ENCODE results near the gene PARL. TPM values are rescaled to one million over a fixed set of nuclear protein-coding genes. Genes with fewer than 3 reads are reported as not detected.

Gene PARL
- total RNA-seq, 2 experiments from 2014 or later = 80.0 to 83.5 TPM

DNA sequence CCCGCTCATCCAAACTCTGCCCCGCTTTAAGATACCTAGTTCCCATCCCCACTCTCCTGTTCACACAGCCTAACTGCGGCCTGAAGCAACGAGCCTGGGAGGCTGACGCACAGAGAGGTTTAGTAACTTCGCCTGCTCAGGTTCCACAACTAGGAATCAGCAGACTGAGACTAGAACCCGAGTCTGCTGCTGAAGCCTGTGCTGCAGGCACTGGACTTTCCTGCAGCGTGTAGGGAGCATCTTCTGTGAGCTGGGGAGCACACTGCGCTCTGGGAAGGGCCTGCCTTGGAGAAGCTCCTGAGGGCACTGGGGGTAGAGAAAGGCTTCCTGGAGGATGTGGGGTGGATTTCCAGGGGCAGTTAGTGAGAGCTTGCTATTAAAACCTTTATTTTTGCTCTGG lies 54.5 kb downstream of the PARL start:
- CTCF ChIA-PET = no interaction called here
- intact Hi-C loops (cut with micrococcal nuclease) = no loop called here
- H3K4me3 Mint-ChIP-seq = no peak overlapping the region
- H3K27me3 Mint-ChIP-seq = no peaks in the 10 kb centered on the region
- no peak for DNase-seq
- POLR2A ChIA-PET = no interaction called here
- peaks cover 3% of the 10 kb centered on the region for H3K36me3 Mint-ChIP-seq (ENCODE audit: low read depth)
- TF ChIP-seq, protein P1, sequence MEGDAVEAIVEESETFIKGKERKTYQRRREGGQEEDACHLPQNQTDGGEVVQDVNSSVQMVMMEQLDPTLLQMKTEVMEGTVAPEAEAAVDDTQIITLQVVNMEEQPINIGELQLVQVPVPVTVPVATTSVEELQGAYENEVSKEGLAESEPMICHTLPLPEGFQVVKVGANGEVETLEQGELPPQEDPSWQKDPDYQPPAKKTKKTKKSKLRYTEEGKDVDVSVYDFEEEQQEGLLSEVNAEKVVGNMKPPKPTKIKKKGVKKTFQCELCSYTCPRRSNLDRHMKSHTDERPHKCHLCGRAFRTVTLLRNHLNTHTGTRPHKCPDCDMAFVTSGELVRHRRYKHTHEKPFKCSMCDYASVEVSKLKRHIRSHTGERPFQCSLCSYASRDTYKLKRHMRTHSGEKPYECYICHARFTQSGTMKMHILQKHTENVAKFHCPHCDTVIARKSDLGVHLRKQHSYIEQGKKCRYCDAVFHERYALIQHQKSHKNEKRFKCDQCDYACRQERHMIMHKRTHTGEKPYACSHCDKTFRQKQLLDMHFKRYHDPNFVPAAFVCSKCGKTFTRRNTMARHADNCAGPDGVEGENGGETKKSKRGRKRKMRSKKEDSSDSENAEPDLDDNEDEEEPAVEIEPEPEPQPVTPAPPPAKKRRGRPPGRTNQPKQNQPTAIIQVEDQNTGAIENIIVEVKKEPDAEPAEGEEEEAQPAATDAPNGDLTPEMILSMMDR (IDR thresholded peaks at IDR 0.05) = no peak
- no peaks in the 10 kb centered on the region for H3K9me3 Mint-ChIP-seq
- H3K4me1 Mint-ChIP-seq (ENCODE audit: low read depth) = no peaks in the 10 kb centered on the region
- no peak for ATAC-seq
- no peak overlapping the region for H3K27ac Mint-ChIP-seq

DNA sequence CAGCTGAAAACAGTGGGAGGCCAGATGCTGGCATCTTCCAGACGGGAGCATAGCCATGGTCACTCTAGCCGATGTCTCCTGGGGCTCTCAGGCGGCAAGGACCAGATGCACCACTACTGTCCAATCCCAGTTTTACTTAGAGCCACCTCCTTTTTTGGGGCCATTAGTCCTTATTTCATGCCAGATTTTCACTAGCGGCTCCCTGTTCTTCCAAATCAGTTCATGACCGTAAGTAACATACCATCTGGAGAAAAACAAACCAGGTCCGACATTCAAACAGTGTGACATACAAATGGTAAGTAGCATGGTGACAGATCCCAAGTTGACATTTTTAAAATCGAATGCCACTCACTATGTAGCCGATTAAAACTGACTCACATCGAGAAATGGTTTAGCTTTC lies 55.2 kb downstream of the PARL start:
- Mint-ChIP-seq H3K36me3 (ENCODE audit: low read depth) (peaks cover 3% of the 10 kb centered on the region), H3K4me3 (no peak overlapping the region), H3K27me3 (no peaks in the 10 kb centered on the region), H3K4me1 (ENCODE audit: low read depth) (peaks cover 2% of the 10 kb centered on the region), H3K9me3 (no peaks in the 10 kb centered on the region), H3K27ac (no peak overlapping the region)
- DNase-seq = no peak
- no peak for ATAC-seq
- POLR2A ChIA-PET = interaction anchor here (0.9 kb wide), 1 partner anchor 55 kb away, joined by 3 read pairs; the partner anchor contains the start of gene PARL
- intact Hi-C loops (cut with micrococcal nuclease) = no loop called here
- CTCF ChIA-PET = no interaction called here
- TF ChIP-seq, protein P1 (IDR thresholded peaks at IDR 0.05) = no peak

DNA sequence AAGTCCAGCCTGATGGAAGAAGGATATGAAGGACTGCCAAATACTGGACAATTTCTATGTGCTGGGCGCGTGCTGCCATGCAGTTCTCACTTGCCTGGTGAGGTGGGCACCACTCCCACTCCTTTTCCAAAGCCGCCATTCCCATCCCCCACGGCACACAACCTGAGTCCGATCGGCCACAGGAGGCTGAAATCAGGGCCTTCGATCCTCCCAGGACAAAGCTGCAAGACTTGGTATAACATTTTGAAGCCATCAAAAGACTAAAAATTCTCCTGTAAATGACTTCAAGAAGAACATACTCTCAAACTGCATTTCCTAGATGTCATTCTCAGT lies 56.2 kb downstream of the PARL start:
- CTCF ChIA-PET = no interaction called here
- TF ChIP-seq, protein P1 (IDR thresholded peaks at IDR 0.05) = no peak
- H3K36me3 Mint-ChIP-seq (ENCODE audit: low read depth) = peaks cover 3% of the 10 kb centered on the region
- ATAC-seq (no peak), DNase-seq (no peak)
- no peak overlapping the region for H3K4me3 Mint-ChIP-seq
- H3K27me3 Mint-ChIP-seq = no peaks in the 10 kb centered on the region
- H3K4me1 Mint-ChIP-seq (ENCODE audit: low read depth) = peaks cover 11% of the 10 kb centered on the region
- no peaks in the 10 kb centered on the region for H3K9me3 Mint-ChIP-seq
- H3K27ac Mint-ChIP-seq = no peak overlapping the region
- POLR2A ChIA-PET = interaction anchor here (0.9 kb wide), 1 partner anchor 56 kb away, joined by 3 read pairs; the partner anchor contains the start of gene PARL
- intact Hi-C loops (cut with micrococcal nuclease) = no loop called here

DNA sequence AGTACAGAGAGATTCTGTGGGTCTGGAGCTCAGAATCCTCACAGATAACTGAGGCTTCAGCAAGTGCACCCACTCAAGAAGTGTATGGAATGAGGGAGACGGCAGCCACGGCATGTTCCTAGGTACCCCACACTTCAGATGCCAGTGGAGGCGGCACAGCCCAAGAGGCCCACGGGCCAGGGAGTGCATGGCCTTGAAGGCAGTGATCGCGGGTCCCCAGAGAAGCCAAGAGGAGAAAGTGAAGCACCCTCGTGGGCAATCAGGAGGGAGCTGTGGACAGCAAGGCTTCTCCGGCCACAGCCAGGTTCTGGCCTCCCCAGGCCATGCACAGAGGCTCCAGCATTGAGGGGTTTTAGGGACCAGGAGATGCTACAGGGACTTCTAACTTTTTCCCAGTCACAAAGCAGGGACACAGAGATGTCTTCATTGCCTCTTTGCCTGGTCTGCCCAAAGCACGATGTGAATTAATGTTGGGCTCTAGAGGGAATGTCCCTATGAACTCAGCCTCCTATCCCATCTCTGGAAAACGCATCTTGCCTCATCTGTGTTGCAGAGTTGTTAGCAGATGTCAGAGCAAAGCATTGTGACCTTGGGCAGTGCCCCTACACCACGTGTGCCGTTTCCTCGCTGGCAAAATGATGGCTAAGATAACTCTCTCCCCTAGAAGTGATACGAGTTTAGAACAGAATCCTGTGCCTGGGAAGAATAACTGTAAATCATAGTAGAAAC lies 56.7 kb downstream of the PARL start:
- Mint-ChIP-seq H3K27me3 (no peaks in the 10 kb centered on the region), H3K4me3 (no peak overlapping the region), H3K27ac (no peak overlapping the region), H3K4me1 (ENCODE audit: low read depth) (peaks cover 11% of the 10 kb centered on the region), H3K36me3 (ENCODE audit: low read depth) (no peaks in the 10 kb centered on the region), H3K9me3 (no peaks in the 10 kb centered on the region)
- TF ChIP-seq, protein P1 (IDR thresholded peaks at IDR 0.05) = no peak
- CTCF ChIA-PET = interaction anchor here (3.5 kb wide), 1 partner anchor 57 kb away, joined by 22 read pairs; the partner anchor contains the start of gene PARL
- POLR2A ChIA-PET = no interaction called here
- no peak for DNase-seq
- ATAC-seq = no peak
- intact Hi-C loops (cut with micrococcal nuclease) = no loop called here

DNA sequence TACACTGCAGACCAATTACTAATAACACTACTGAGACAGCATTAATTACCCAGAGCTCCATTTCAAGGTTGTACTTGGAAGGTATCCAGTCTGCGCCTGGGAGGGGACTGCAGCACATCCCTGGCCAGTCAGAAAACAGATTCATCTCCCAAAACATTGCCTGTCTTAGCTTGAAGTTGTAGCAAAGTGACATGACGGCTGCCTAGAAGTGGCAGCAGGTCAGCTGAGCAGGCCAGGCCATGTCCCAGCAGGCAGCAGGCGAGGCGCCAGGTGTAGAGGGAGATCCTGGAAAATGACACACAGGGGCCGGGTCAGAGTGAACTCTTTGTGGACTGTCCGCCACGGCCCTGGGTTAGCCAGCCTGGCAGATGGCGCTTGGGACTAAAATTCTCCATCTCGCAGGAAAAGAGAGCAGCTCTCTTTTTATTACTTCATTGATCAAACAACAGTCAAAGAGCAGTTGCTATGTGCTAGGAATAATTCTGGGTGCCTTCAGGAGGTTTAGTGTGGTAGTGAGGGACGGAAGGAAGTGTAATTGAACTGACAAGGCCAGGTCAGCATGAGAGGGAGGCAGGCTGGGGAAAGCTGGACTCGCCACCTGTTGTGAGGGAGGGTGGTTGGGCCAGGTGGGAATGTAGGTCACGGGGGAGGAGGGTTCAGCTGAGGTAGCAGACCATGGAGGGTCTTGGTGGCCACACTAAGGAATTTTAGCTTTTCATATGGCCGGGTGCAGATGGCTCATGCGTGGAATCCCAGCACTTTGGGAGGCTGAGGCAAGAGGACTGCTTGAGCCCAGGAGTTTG lies 58.0 kb downstream of the PARL start:
- intact Hi-C loops (cut with micrococcal nuclease) = no loop called here
- Mint-ChIP-seq H3K27ac (peak overlapping the region; percentile 56), H3K36me3 (ENCODE audit: low read depth) (no peaks in the 10 kb centered on the region), H3K27me3 (no peaks in the 10 kb centered on the region), H3K9me3 (no peaks in the 10 kb centered on the region), H3K4me3 (peak overlapping the region; percentile 68), H3K4me1 (ENCODE audit: low read depth) (peaks cover 11% of the 10 kb centered on the region)
- TF ChIP-seq, protein P1 (IDR thresholded peaks at IDR 0.05) = no peak
- ChIA-PET POLR2A (interaction anchor here (0.9 to 2.2 kb wide), 4 partner anchors 10 to 58 kb away, joined by 3 to 8 read pairs (median 4); partner anchors contain the start of gene PARL), CTCF (interaction anchor here (1.0 to 3.5 kb wide), 4 partner anchors 10 to 58 kb away, joined by 3 to 22 read pairs (median 3); partner anchors contain the start of gene PARL)
- DNase-seq = no peak
- ATAC-seq = no peak

Data from activated CD8-positive, alpha-beta T cell treated with anti-CD3 and anti-CD28 coated beads for 36 hours (primary cell).